ENCODE data around the gene HMOX2.

GRCh38 chr16:4433914-4434787 is 42.0 kb upstream of the HMOX2 start:
- TF ChIP-seq EZH2phosphoT487 (IDR thresholded peaks at IDR 0.05; ENCODE audit: insufficient read depth, low read depth) (no peak), EZH2 (IDR thresholded peaks at IDR 0.05; ENCODE audit: insufficient read depth, poor library complexity, severe bottlenecking) (no peak)
